ENCODE measurements around the gene GLDC. TPM values are rescaled to one million over a fixed set of nuclear protein-coding genes. Genes with fewer than 3 reads are reported as not detected.

GLDC gene
- total RNA-seq, 2 experiments from 2014 or later, result not detected

GRCh38 chr9:6502399-6502798 lies 143.1 kb downstream of the GLDC start:
- intact Hi-C loops (cut with micrococcal nuclease; ENCODE audit: unreplicated experiment), result loop anchor here (2.0 to 5.0 kb wide), 2 partner anchors 14 to 150 kb away; no protein-coding TSS in a partner anchor
- POLR2A ChIA-PET, result no interaction called here
- H3K9me2 ChIP-seq (ENCODE audit: insufficient read depth, low read length), result no peaks in the 10 kb centered on the region

DNA sequence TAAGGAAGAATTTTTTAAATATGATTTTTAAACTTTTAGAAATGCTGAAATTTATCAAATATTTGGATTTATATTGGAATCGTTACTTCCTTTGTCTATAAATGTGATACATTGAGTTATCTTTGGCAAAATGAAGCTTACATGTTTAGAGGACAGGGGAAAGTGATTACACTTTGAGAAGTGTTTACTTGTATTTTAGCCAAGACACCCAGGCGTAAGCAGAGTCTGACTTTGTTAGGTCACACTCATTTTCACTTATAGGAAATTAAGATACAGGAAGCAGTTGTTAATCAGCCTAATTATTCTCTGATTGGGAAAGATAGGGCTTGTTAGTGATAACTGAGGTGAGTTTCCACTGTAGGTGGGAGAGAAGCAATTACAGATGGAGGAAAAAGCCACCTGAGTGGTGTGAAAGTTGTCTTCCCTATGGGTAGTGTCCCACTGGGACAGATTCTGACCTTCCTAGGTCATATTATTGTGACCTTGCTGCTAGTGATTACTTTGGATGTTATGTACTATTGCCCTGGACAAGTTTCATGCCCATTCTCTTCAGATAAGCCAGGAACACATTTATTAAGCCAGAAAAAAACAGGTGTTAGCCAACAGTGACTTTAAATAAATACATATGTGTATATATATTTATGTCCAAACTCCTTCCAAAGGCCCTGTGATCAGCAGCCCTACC lies 143.9 kb downstream of the GLDC start:
- intact Hi-C loops (cut with micrococcal nuclease; ENCODE audit: unreplicated experiment), result loop anchor here (2.0 to 5.0 kb wide), 2 partner anchors 13 to 149 kb away; no protein-coding TSS in a partner anchor
- no TSS peak for BruUV-seq (replicated peaks)
- POLR2A ChIA-PET, result interaction anchor here (0.6 to 1.0 kb wide), 2 partner anchors 10 to 24 kb away, joined by 3 read pairs; no protein-coding TSS in a partner anchor

More at GRCh38 chr9:6502399-6502798, 143.1 kb downstream of the GLDC start:
- Histone ChIP-seq H3K79me2 (ENCODE audit: insufficient read depth, low read depth, low read length) (no peaks in the 10 kb centered on the region), H3K27ac (ENCODE audit: low read depth, low read length, poor library complexity, severe bottlenecking) (no peak overlapping the region), H3K4me1 (ENCODE audit: insufficient read depth, low read length, poor library complexity, severe bottlenecking) (no peaks in the 10 kb centered on the region), H3K4me3 (ENCODE audit: low read depth, low read length, poor library complexity, severe bottlenecking) (no peak overlapping the region), H3K9me3 (ENCODE audit: low read length) (no peaks in the 10 kb centered on the region), H4K20me1 (ENCODE audit: insufficient read depth, low read length) (no peaks in the 10 kb centered on the region), H2AFZ (ENCODE audit: low read length) (no peak overlapping the region), H3K4me2 (ENCODE audit: low read length) (no peak overlapping the region), H3K36me3 (ENCODE audit: insufficient read depth, low read length) (peaks cover 90% of the 10 kb centered on the region)
- CTCF ChIA-PET (ENCODE audit: unreplicated experiment), result no interaction called here
- TF ChIP-seq, protein P1, sequence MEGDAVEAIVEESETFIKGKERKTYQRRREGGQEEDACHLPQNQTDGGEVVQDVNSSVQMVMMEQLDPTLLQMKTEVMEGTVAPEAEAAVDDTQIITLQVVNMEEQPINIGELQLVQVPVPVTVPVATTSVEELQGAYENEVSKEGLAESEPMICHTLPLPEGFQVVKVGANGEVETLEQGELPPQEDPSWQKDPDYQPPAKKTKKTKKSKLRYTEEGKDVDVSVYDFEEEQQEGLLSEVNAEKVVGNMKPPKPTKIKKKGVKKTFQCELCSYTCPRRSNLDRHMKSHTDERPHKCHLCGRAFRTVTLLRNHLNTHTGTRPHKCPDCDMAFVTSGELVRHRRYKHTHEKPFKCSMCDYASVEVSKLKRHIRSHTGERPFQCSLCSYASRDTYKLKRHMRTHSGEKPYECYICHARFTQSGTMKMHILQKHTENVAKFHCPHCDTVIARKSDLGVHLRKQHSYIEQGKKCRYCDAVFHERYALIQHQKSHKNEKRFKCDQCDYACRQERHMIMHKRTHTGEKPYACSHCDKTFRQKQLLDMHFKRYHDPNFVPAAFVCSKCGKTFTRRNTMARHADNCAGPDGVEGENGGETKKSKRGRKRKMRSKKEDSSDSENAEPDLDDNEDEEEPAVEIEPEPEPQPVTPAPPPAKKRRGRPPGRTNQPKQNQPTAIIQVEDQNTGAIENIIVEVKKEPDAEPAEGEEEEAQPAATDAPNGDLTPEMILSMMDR (conservative IDR thresholded peaks at IDR 0.05; ENCODE audit: low read length), result no peak
- TF ChIP-seq EZH2phosphoT487 (IDR thresholded peaks at IDR 0.05; ENCODE audit: borderline replicate concordance, low read depth, low read length), result no peak
- no TSS peak for BruUV-seq (replicated peaks)
- DNase-seq (ENCODE audit: low spot score), result no peak

More for the DNA sequence above, 143.9 kb downstream of the GLDC start:
- DNase-seq (ENCODE audit: low spot score), result no peak
- TF ChIP-seq, protein P1 (conservative IDR thresholded peaks at IDR 0.05; ENCODE audit: low read length), result no peak
- no peak for TF ChIP-seq EZH2phosphoT487 (IDR thresholded peaks at IDR 0.05; ENCODE audit: borderline replicate concordance, low read depth, low read length)
- Histone ChIP-seq H3K4me2 (ENCODE audit: low read length) (no peak overlapping the region), H3K9me3 (ENCODE audit: low read length) (no peaks in the 10 kb centered on the region), H3K36me3 (ENCODE audit: insufficient read depth, low read length) (peaks cover 90% of the 10 kb centered on the region), H3K4me1 (ENCODE audit: insufficient read depth, low read length, poor library complexity, severe bottlenecking) (no peaks in the 10 kb centered on the region), H3K4me3 (ENCODE audit: low read depth, low read length, poor library complexity, severe bottlenecking) (no peak overlapping the region), H3K9me2 (ENCODE audit: insufficient read depth, low read length) (no peaks in the 10 kb centered on the region), H3K27ac (ENCODE audit: low read depth, low read length, poor library complexity, severe bottlenecking) (no peak overlapping the region), H2AFZ (ENCODE audit: low read length) (no peak overlapping the region), H4K20me1 (ENCODE audit: insufficient read depth, low read length) (no peaks in the 10 kb centered on the region), H3K79me2 (ENCODE audit: insufficient read depth, low read depth, low read length) (no peaks in the 10 kb centered on the region)
- CTCF ChIA-PET (ENCODE audit: unreplicated experiment), result no interaction called here

All from OCI-LY7 (cell line).